Measurements from ENCODE around the gene BAD. TPM values are rescaled to one million over a fixed set of nuclear protein-coding genes. Genes with fewer than 3 reads are reported as not detected.
A peak's percentile ranks its signal among the peaks of the same experiment; 100 is the strongest.

The BAD gene
- total RNA-seq, 1 donor from 2014 or later, result 19.0 TPM

DNA sequence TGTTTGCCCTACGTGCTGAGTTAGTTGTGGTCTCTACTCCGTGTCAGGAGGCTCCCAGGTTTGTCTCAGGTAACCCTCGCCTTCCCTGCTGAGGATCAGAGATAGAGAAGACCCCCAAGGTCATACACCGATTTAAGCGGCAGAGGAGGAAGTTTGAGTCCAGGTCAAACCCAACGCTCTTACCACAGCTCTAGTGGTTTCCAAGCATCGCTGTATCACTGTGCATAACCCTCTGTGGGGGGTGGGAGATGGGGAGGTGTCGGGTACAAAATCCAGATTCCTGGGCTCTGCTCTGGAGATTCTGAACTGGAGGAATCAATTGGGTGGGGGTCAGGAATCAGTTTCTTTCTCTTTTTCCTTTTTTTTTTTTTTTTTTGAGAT, 53.5 kb downstream of the BAD start:
- Mint-ChIP-seq H3K9me3 (no peaks in the 10 kb centered on the region), H3K27ac (peak overlapping the region; percentile 90), H3K4me3 (peak overlapping the region; percentile 92), H3K4me1 (peaks cover 32% of the 10 kb centered on the region), H3K36me3 (no peaks in the 10 kb centered on the region), H3K27me3 (ENCODE audit: insufficient read depth, low read depth) (peaks cover 14% of the 10 kb centered on the region)
- Histone ChIP-seq H3K9me3 (ENCODE audit: low read depth) (no peaks in the 10 kb centered on the region), H3K36me3 (no peaks in the 10 kb centered on the region), H3K27ac (no peak overlapping the region), H2AFZ (replicated peaks) (peak overlapping the region; percentile 29), H3K27me3 (peaks cover 47% of the 10 kb centered on the region), H3K4me2 (peak overlapping the region; percentile 95), H3K4me3 (peak overlapping the region; percentile 67), H3K9ac (no peak overlapping the region), H3K79me2 (ENCODE audit: low read depth) (no peaks in the 10 kb centered on the region), H3F3A (ENCODE audit: low read depth) (peaks cover 43% of the 10 kb centered on the region), H4K20me1 (ENCODE audit: low read depth) (peaks cover 3% of the 10 kb centered on the region), H3K4me1 (peaks cover 16% of the 10 kb centered on the region)
- DNase-seq (ENCODE audit: low spot score), result no peak
- TF ChIP-seq EZH2 (IDR thresholded peaks at IDR 0.05), result no peak
- TF ChIP-seq CTCF (IDR thresholded peaks at IDR 0.05), result no peak
- TF ChIP-seq EZH2phosphoT487 (IDR thresholded peaks at IDR 0.05), result no peak

- peak within 1 kb of the TSS; percentile 29 for H2AFZ ChIP-seq (replicated peaks)
- Mint-ChIP-seq H3K27ac (peak within 1 kb of the TSS; percentile 90), H3K27me3 (ENCODE audit: insufficient read depth, low read depth) (peaks cover 12% of the 10 kb centered on the region), H3K9me3 (no peaks in the 10 kb centered on the region), H3K4me1 (peaks cover 31% of the 10 kb centered on the region), H3K36me3 (no peaks in the 10 kb centered on the region), H3K4me3 (peak within 1 kb of the TSS; percentile 92)
- peaks cover 16% of the 10 kb centered on the region for H3K4me1 ChIP-seq
- H3K4me3 ChIP-seq, result peak within 1 kb of the TSS; percentile 67
- H3K36me3 ChIP-seq, result no peaks in the 10 kb centered on the region
- H3K27me3 ChIP-seq, result peaks cover 42% of the 10 kb centered on the region
- H3K27ac ChIP-seq, result no peak within 1 kb of the TSS
- peak; percentile 98 for DNase-seq (ENCODE audit: low spot score)
- H3F3A ChIP-seq (ENCODE audit: low read depth), result peaks cover 39% of the 10 kb centered on the region
- H3K79me2 ChIP-seq (ENCODE audit: low read depth), result no peaks in the 10 kb centered on the region
- TF ChIP-seq EZH2 (IDR thresholded peaks at IDR 0.05), result peak; percentile 27
- no peak for TF ChIP-seq CTCF (IDR thresholded peaks at IDR 0.05)
- H3K9me3 ChIP-seq (ENCODE audit: low read depth), result no peaks in the 10 kb centered on the region
- H3K9ac ChIP-seq, result no peak within 1 kb of the TSS
- H4K20me1 ChIP-seq (ENCODE audit: low read depth), result peaks cover 3% of the 10 kb centered on the region
- peak within 1 kb of the TSS; percentile 95 for H3K4me2 ChIP-seq
These were observed 54.1 kb downstream of the BAD start, which contains the start of gene DNAJC4 for GRCh38 chr11:64230171-64230984. Gene DNAJC4 (plus strand): TSS chr11:64230548. CDS start chr11:64230855, 307 bp downstream.

DNA sequence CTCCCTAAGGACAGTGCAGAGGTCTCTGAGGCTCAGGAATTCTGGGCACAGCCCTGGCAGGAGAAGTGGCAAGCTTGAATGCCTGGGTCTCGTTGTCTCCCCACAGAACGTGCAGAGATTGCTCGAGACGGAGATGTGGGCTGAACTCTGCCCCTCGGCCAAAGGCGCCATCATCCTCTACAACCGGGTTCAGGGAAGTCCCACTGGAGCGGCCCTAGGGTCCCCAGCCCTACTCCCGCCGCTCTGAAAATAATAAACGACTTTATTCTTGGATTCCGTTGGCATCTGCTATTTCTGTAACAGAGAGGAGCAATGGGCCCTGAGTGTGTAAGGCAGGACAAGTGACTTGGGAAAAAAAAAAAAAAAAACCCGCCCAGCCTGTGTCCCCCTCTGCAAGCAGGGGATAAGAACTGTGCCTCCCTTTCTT, 54.7 kb downstream of the BAD start:
- Histone ChIP-seq H3K4me3 (peak overlapping the region; percentile 67), H4K20me1 (ENCODE audit: low read depth) (peaks cover 3% of the 10 kb centered on the region), H3K79me2 (ENCODE audit: low read depth) (no peaks in the 10 kb centered on the region), H3K9me3 (ENCODE audit: low read depth) (no peaks in the 10 kb centered on the region), H3K27me3 (peaks cover 36% of the 10 kb centered on the region), H2AFZ (replicated peaks) (no peak overlapping the region), H3K36me3 (no peaks in the 10 kb centered on the region), H3F3A (ENCODE audit: low read depth) (peaks cover 39% of the 10 kb centered on the region), H3K27ac (no peak overlapping the region), H3K4me1 (peaks cover 20% of the 10 kb centered on the region), H3K9ac (no peak overlapping the region), H3K4me2 (peak overlapping the region; percentile 95)
- Mint-ChIP-seq H3K36me3 (no peaks in the 10 kb centered on the region), H3K9me3 (no peaks in the 10 kb centered on the region), H3K4me3 (peak overlapping the region; percentile 92), H3K27ac (no peak overlapping the region), H3K27me3 (ENCODE audit: insufficient read depth, low read depth) (peaks cover 7% of the 10 kb centered on the region), H3K4me1 (peaks cover 36% of the 10 kb centered on the region)
- no peak for DNase-seq (ENCODE audit: low spot score)
- TF ChIP-seq CTCF (IDR thresholded peaks at IDR 0.05) (no peak), EZH2 (IDR thresholded peaks at IDR 0.05) (no peak), EZH2phosphoT487 (IDR thresholded peaks at IDR 0.05) (no peak)
